ENCODE data around the gene ITPRIP.

GRCh38 chr10:104304927-104305326 is 33.3 kb downstream of the ITPRIP start:
- TF ChIP-seq, protein P1, sequence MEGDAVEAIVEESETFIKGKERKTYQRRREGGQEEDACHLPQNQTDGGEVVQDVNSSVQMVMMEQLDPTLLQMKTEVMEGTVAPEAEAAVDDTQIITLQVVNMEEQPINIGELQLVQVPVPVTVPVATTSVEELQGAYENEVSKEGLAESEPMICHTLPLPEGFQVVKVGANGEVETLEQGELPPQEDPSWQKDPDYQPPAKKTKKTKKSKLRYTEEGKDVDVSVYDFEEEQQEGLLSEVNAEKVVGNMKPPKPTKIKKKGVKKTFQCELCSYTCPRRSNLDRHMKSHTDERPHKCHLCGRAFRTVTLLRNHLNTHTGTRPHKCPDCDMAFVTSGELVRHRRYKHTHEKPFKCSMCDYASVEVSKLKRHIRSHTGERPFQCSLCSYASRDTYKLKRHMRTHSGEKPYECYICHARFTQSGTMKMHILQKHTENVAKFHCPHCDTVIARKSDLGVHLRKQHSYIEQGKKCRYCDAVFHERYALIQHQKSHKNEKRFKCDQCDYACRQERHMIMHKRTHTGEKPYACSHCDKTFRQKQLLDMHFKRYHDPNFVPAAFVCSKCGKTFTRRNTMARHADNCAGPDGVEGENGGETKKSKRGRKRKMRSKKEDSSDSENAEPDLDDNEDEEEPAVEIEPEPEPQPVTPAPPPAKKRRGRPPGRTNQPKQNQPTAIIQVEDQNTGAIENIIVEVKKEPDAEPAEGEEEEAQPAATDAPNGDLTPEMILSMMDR (IDR thresholded peaks at IDR 0.05): no peak
- TF ChIP-seq EZH2phosphoT487 (IDR thresholded peaks at IDR 0.05) (no peak), EZH2 (IDR thresholded peaks at IDR 0.05) (no peak)

All from neural progenitor cell (in vitro differentiated cells).